Body of pancreas (tissue), 4 donors: ENCODE data around the gene THBS2. TPM values are rescaled to one million over a fixed set of nuclear protein-coding genes. Genes with fewer than 3 reads are reported as not detected.

Source experiments
- ATAC-seq: fragments of 150-250 bp; one replicate; pipeline ENCODE4 v1.9.1; 2016
- DNase-seq, 4 donors: peaks; one replicate each; pipeline ENCODE4 v3.0.0-alpha.2; 2019
- H3K27ac ChIP-seq, 4 donors: fragments of 200-600 bp; sonication (generic); 1 replicate in 3 of 4; 2 replicates in 1 of 4; pipeline versions ENCODE4 v1.5.1 to v1.6.1; 2016 to 2019; ENCODE audit warnings: mild to moderate bottlenecking in 1 of 4, mixed read lengths in 1 of 4, moderate library complexity in 1 of 4
- H3K27me3 ChIP-seq, 2 donors: fragments of 200-600 bp; sonication (generic); one replicate each; pipeline ENCODE4 v1.6.0; 2016; ENCODE audit warnings: mild to moderate bottlenecking in 1 of 2
- H3K36me3 ChIP-seq, 2 donors: fragments of 200-600 bp; sonication (generic); replicated peaks in 1 of 2; 2 replicates each; pipeline ENCODE4 v1.5.1; 2016; ENCODE audit warnings: low read depth in 2 of 2; ENCODE audit not compliant: insufficient read depth in 1 of 2
- H3K4me1 ChIP-seq: fragments of 200-600 bp; sonication (generic); one replicate; pipeline ENCODE4 v1.6.0; 2016
- H3K4me3 ChIP-seq, 2 donors: fragments of 200-600 bp; sonication (generic); 1 replicate in 1 of 2; 2 replicates in 1 of 2; pipeline ENCODE4 v1.5.1; 2016 to 2019
- H3K9me3 ChIP-seq, 3 donors: fragments of 200-600 bp; sonication (generic); 1 replicate in 2 of 3; 2 replicates in 1 of 3; pipeline ENCODE4 v1.5.1; 2016
- CTCF ChIP-seq, 7 experiments: fragments of 450-650 bp in 4 of 7; fragments of 200-600 bp in 3 of 7; sonication (generic) in 3 of 7; IDR thresholded peaks; one replicate each; pipeline ENCODE4 v1.5.1; 2016 to 2019; ENCODE audit warnings: antibody characterized with exemption in 7 of 7
- POLR2A ChIP-seq, 3 donors: fragments of 450-650 bp; IDR thresholded peaks; one replicate each; pipeline ENCODE4 v1.6.1; 2016; ENCODE audit warnings: antibody characterized with exemption in 3 of 3, mild to moderate bottlenecking in 2 of 3
- WGBS, 2 donors: methylation state at CpG; one replicate each; pipeline ENCODE4 v1.1.5; 2017; 5-methylcytosine and 5-hydroxymethylcytosine counted together
- intact Hi-C: fragments of 100-400 bp; cut with DNase I; formaldehyde crosslinking; loops from one replicate; pipeline ENCODE4 v1.15.1; 2023
- total RNA-seq, 2 donors: library from RNA; depleted of rRNA; stranded (reverse); fragments of >200 nt; gene quantifications; one replicate each; pipeline ENCODE4 v1.1.0, GENCODE V29; 2016

Gene THBS2
- total RNA-seq, 2 donors from 2014 or later = 8.9 to 9.6 TPM

GRCh38 chr6:169296622-169297021 is 43.0 kb upstream of the THBS2 start:
- Histone ChIP-seq H3K9me3 (no peaks in the 10 kb centered on the region), H3K36me3 (no peaks in the 10 kb centered on the region), H3K4me3 (no peak overlapping the region), H3K27me3 (no peaks in the 10 kb centered on the region), H3K4me1 (no peaks in the 10 kb centered on the region), H3K27ac (no peak overlapping the region)
- no peak for DNase-seq
- no peak for ATAC-seq
- TF ChIP-seq CTCF (IDR thresholded peaks at IDR 0.05) = no peak
- no peak for TF ChIP-seq POLR2A (IDR thresholded peaks at IDR 0.05)
- intact Hi-C loops = no loop called here
- 46 to 63% methylated on average over 6 of the region's 6 CpGs for WGBS, 2 donors

GRCh38 chr6:169296170-169296569 is 42.5 kb upstream of the THBS2 start:
- TF ChIP-seq POLR2A (IDR thresholded peaks at IDR 0.05) = no peak
- TF ChIP-seq CTCF (IDR thresholded peaks at IDR 0.05) = no peak
- Histone ChIP-seq H3K4me3 (no peak overlapping the region), H3K27ac (no peak overlapping the region), H3K27me3 (no peaks in the 10 kb centered on the region), H3K9me3 (no peaks in the 10 kb centered on the region), H3K36me3 (no peaks in the 10 kb centered on the region), H3K4me1 (no peaks in the 10 kb centered on the region)
- intact Hi-C loops = no loop called here
- ATAC-seq = no peak
- 52 to 60% methylated on average over 1 of the region's 1 CpG for WGBS, 2 donors
- no peak for DNase-seq

GRCh38 chr6:169293196-169293595 is 39.5 kb upstream of the THBS2 start:
- ATAC-seq (no peak), DNase-seq (no peak)
- Histone ChIP-seq H3K27ac (no peak overlapping the region), H3K36me3 (no peaks in the 10 kb centered on the region), H3K27me3 (no peaks in the 10 kb centered on the region), H3K4me1 (no peaks in the 10 kb centered on the region), H3K4me3 (no peak overlapping the region), H3K9me3 (no peaks in the 10 kb centered on the region)
- no peak for TF ChIP-seq CTCF (IDR thresholded peaks at IDR 0.05)
- no peak for TF ChIP-seq POLR2A (IDR thresholded peaks at IDR 0.05)
- 34 to 38% methylated on average over 2 of the region's 2 CpGs for WGBS, 2 donors
- intact Hi-C loops = no loop called here

- DNase-seq (peak in 1 of 4 donors; percentile 35), ATAC-seq (no peak)
- 68 to 77% methylated on average over 11 of the region's 11 CpGs for WGBS, 2 donors
- Histone ChIP-seq H3K9me3 (no peaks in the 10 kb centered on the region), H3K4me1 (no peaks in the 10 kb centered on the region), H3K4me3 (no peak overlapping the region), H3K36me3 (no peaks in the 10 kb centered on the region), H3K27ac (no peak overlapping the region), H3K27me3 (no peaks in the 10 kb centered on the region)
- intact Hi-C loops = no loop called here
- no peak for TF ChIP-seq POLR2A (IDR thresholded peaks at IDR 0.05)
- no peak for TF ChIP-seq CTCF (IDR thresholded peaks at IDR 0.05)
These were observed 38.9 kb upstream of the THBS2 start for GRCh38 chr6:169292338-169293124.
